GM23248 (cell line): ENCODE measurements around the gene MVP. TPM values are rescaled to one million over a fixed set of nuclear protein-coding genes. Genes with fewer than 3 reads are reported as not detected.

Experiments
- DNase-seq: peaks from one replicate; pipeline ENCODE4 v3.0.0-alpha.2; 2015
- H2AFZ ChIP-seq: fragments of 200-600 bp; sonication (generic); 2 replicates; pipeline ENCODE4 v1.6.1; 2016; ENCODE audit warnings: antibody characterized with exemption
- H3F3A ChIP-seq: fragments of 200-600 bp; sonication (generic); 2 replicates; pipeline ENCODE4 v1.6.1; 2016; ENCODE audit warnings: mild to moderate bottlenecking, antibody characterized with exemption, mixed run types; ENCODE audit not compliant: insufficient read depth
- H3K27ac ChIP-seq: fragments of 200-600 bp; sonication (generic); 2 replicates; pipeline ENCODE4 v1.5.1; 2016; ENCODE audit warnings: mild to moderate bottlenecking
- H3K27me3 ChIP-seq: fragments of 200-600 bp; sonication (generic); replicated peaks from 2 replicates; pipeline ENCODE4 v1.6.1; 2016; ENCODE audit warnings: mild to moderate bottlenecking; ENCODE audit not compliant: insufficient read depth
- H3K36me3 ChIP-seq: fragments of 200-600 bp; sonication (generic); 2 replicates; pipeline ENCODE4 v1.6.1; 2016; ENCODE audit warnings: low read depth, mild to moderate bottlenecking
- H3K4me1 ChIP-seq: fragments of 200-600 bp; sonication (generic); 2 replicates; pipeline ENCODE4 v1.6.1; 2016; ENCODE audit warnings: mild to moderate bottlenecking; ENCODE audit not compliant: insufficient read depth
- H3K4me2 ChIP-seq: fragments of 200-600 bp; sonication (generic); one replicate; pipeline ENCODE4 v1.6.1; 2016; ENCODE audit warnings: mild to moderate bottlenecking; ENCODE audit not compliant: unreplicated experiment
- H3K4me3 ChIP-seq: fragments of 200-600 bp; sonication (generic); 2 replicates; pipeline ENCODE4 v1.5.1; 2016; ENCODE audit warnings: mild to moderate bottlenecking
- H3K79me2 ChIP-seq: fragments of 200-600 bp; sonication (generic); 2 replicates; pipeline ENCODE4 v1.6.1; 2016; ENCODE audit warnings: mild to moderate bottlenecking; ENCODE audit not compliant: insufficient read depth
- H3K9ac ChIP-seq: fragments of 200-600 bp; sonication (generic); 2 replicates; pipeline ENCODE4 v1.6.1; 2016; ENCODE audit warnings: mild to moderate bottlenecking
- H3K9me2 ChIP-seq: fragments of 200-600 bp; sonication (generic); 2 replicates; pipeline ENCODE4 v1.6.1; 2016; ENCODE audit warnings: mixed run types, mild to moderate bottlenecking, moderate library complexity; ENCODE audit not compliant: insufficient read depth
- H3K9me3 ChIP-seq: fragments of 200-600 bp; sonication (generic); one replicate; pipeline ENCODE4 v1.6.1; 2017; ENCODE audit warnings: low read depth
- H4K20me1 ChIP-seq: fragments of 200-600 bp; sonication (generic); 2 replicates; pipeline ENCODE4 v1.6.0; 2016; ENCODE audit not compliant: insufficient read depth
- EZH2 ChIP-seq: fragments of 200-600 bp; sonication (generic); IDR thresholded peaks from 2 replicates; pipeline ENCODE4 v1.6.1; 2018; ENCODE audit warnings: antibody characterized with exemption, mild to moderate bottlenecking; ENCODE audit not compliant: insufficient read depth, poor library complexity, severe bottlenecking
- EZH2phosphoT487 ChIP-seq: fragments of 200-600 bp; sonication (generic); IDR thresholded peaks from 2 replicates; pipeline ENCODE4 v1.6.1; 2018; ENCODE audit warnings: antibody characterized with exemption, moderate library complexity, mild to moderate bottlenecking, low read depth; ENCODE audit not compliant: insufficient read depth
- WGBS, 2 experiments: methylation state at CpG; one replicate each; pipeline ENCODE4 v1.1.6; 2015 to 2017; ENCODE audit warnings: low lambda C conversion rate in 2 of 2, low coverage in 1 of 2; ENCODE audit errors: missing lambda C conversion rate in 2 of 2; 5-methylcytosine and 5-hydroxymethylcytosine counted together
- in situ Hi-C: fragments of 300-500 bp; cut with MboI; formaldehyde crosslinking; loops from 2 replicates; pipeline ENCODE4 v1.15.0; 2020
- polyA plus RNA-seq: library from polyadenylated mRNA; unstranded; fragments of >200 nt; fragmentation: Nextera tagmentation; extraction: Ambion mirVana; gene quantifications from 2 replicates; pipeline ENCODE4 v1.2.1, GENCODE V29; 2016
- total RNA-seq: library from RNA; depleted of rRNA; stranded (reverse); fragments of >200 nt; shearing (Covaris generic); gene quantifications from 2 replicates; pipeline ENCODE4 v1.2.3, GENCODE V29; 2014

MVP gene
- total and polyA plus RNA-seq, 2 experiments from 2014 or later = 230 to 272 TPM

GRCh38 chr16:29813644-29814562 lies 6.4 kb upstream of the MVP start:
- Histone ChIP-seq H3K9me2 (no peaks in the 10 kb centered on the region), H3K4me2 (no peak overlapping the region), H3K27me3 (no peaks in the 10 kb centered on the region), H4K20me1 (no peaks in the 10 kb centered on the region), H3K4me3 (no peak overlapping the region), H3K27ac (no peak overlapping the region), H3K4me1 (peaks cover 29% of the 10 kb centered on the region; the same call in 1 of the 2 replicates), H3K36me3 (no peaks in the 10 kb centered on the region), H2AFZ (no peak overlapping the region), H3K9ac (no peak overlapping the region), H3F3A (peaks cover 12% of the 10 kb centered on the region; the same call in 1 of the 2 replicates), H3K79me2 (peaks cover 35% of the 10 kb centered on the region), H3K9me3 (no peaks in the 10 kb centered on the region)
- TF ChIP-seq EZH2phosphoT487 (no peak), EZH2 (no peak)
- in situ Hi-C loops = loop anchor here (10.0 kb wide), 1 partner anchor 201 kb away; the partner anchor contains the start of gene DOC2A
- DNase-seq = no peak
- WGBS, 2 experiments = 85 to 92% methylated on average over 22 to 24 of the region's 24 CpGs

- Histone ChIP-seq H3K4me2 (peak overlapping the region; percentile 88), H4K20me1 (no peaks in the 10 kb centered on the region), H3K4me1 (peaks cover 28% of the 10 kb centered on the region; the same call in 1 of the 2 replicates), H3K9me2 (no peaks in the 10 kb centered on the region), H3K9me3 (no peaks in the 10 kb centered on the region), H3K27ac (no peak overlapping the region), H3K79me2 (peaks cover 35% of the 10 kb centered on the region), H3K9ac (no peak overlapping the region), H3K4me3 (no peak overlapping the region), H3K27me3 (no peaks in the 10 kb centered on the region), H3F3A (peaks cover 13% of the 10 kb centered on the region; the same call in 1 of the 2 replicates), H2AFZ (peak overlapping the region; percentile 80; the same call in 1 of the 2 replicates), H3K36me3 (no peaks in the 10 kb centered on the region)
- no peak for DNase-seq
- 73 to 83% methylated on average over 5 of the region's 5 CpGs for WGBS, 2 experiments
- TF ChIP-seq EZH2phosphoT487 (no peak), EZH2 (no peak)
- in situ Hi-C loops = loop anchor here (10.0 kb wide), 1 partner anchor 200 kb away; the partner anchor contains the start of gene DOC2A
These were observed 5.7 kb upstream of the MVP start for GRCh38 chr16:29814592-29814991.

GRCh38 chr16:29815032-29815721 lies 5.1 kb upstream of the MVP start:
- H4K20me1 ChIP-seq = no peaks in the 10 kb centered on the region
- H3K79me2 ChIP-seq = peaks cover 35% of the 10 kb centered on the region
- WGBS, 2 experiments = 2 to 3% methylated on average over 28 to 39 of the region's 39 CpGs
- TF ChIP-seq EZH2phosphoT487 (no peak), EZH2 (no peak)
- H3K9me2 ChIP-seq = no peaks in the 10 kb centered on the region
- H3K9me3 ChIP-seq = no peaks in the 10 kb centered on the region
- H3K9ac ChIP-seq = peak overlapping the region; percentile 79
- H3K4me1 ChIP-seq = peaks cover 24% of the 10 kb centered on the region; the same call in 1 of the 2 replicates
- H3K4me2 ChIP-seq = peak overlapping the region; percentile 88
- H3K27me3 ChIP-seq = no peaks in the 10 kb centered on the region
- H3F3A ChIP-seq = peaks cover 14% of the 10 kb centered on the region; the same call in 1 of the 2 replicates
- no peaks in the 10 kb centered on the region for H3K36me3 ChIP-seq
- H3K4me3 ChIP-seq = peak overlapping the region; percentile 85
- in situ Hi-C loops = loop anchor here (10.0 kb wide), 1 partner anchor 200 kb away; the partner anchor contains the start of gene DOC2A
- H3K27ac ChIP-seq = peak overlapping the region; percentile 70
- DNase-seq = peak; percentile 42
- peak overlapping the region; percentile 80 for H2AFZ ChIP-seq
